GM19099 (cell line): ENCODE data around the gene ADSL.

Source experiments
- POLR2A ChIP-seq: IDR thresholded peaks from 3 replicates; pipeline ENCODE4 v1.6.1; 2011; ENCODE audit warnings: low read depth; ENCODE audit not compliant: insufficient read length; ENCODE audit errors: extremely low read depth

Gene ADSL

DNA sequence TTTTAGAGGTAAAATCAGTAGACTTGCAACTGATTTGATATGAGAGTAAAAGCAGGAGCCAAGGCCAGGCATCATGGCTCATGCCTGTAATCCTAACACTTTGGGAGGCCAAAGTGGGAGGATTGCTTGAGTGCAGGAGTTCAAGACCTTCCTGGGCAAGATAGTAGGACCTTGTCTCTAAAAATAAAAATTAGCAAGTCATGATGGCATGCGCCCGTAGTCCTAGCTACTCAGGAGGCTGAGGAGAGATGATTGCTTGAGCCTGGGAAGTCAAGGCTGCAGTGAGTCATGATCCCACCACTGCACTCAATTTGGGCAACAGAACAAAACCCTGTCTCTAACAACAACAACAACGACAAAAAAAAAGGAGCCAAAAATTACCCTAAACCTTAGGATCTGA, 37.6 kb downstream of the ADSL start:
- no peak for TF ChIP-seq POLR2A

- TF ChIP-seq POLR2A, result no peak
Observed at GRCh38 chr22:40385036-40385782, 38.9 kb downstream of the ADSL start.

GRCh38 chr22:40387746-40388145, 41.4 kb downstream of the ADSL start:
- TF ChIP-seq POLR2A, result no peak

- no peak for TF ChIP-seq POLR2A
Observed at GRCh38 chr22:40388231-40388630, 41.9 kb downstream of the ADSL start.

DNA sequence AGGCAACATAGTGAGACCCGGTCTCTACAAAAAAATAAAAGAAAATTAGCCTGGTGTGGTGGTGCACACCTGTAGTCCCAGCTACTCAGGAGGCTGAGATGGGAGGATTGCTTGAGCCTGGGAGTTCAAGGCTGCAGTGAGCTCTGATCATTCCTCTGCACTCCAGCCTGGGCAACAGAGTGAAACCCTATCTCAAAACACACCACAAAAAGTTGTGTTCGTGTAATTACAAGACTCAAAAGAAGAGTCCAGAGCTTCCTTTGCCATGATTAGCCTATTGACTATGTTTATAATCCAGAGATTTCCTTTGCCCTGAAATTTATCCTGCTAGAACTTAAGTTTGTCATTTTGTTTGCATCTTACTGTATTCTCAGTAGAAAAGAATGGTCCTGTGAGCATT, 45.1 kb downstream of the ADSL start:
- no peak for TF ChIP-seq POLR2A

- no peak for TF ChIP-seq POLR2A
Observed at GRCh38 chr22:40392618-40393017, 46.3 kb downstream of the ADSL start.

DNA sequence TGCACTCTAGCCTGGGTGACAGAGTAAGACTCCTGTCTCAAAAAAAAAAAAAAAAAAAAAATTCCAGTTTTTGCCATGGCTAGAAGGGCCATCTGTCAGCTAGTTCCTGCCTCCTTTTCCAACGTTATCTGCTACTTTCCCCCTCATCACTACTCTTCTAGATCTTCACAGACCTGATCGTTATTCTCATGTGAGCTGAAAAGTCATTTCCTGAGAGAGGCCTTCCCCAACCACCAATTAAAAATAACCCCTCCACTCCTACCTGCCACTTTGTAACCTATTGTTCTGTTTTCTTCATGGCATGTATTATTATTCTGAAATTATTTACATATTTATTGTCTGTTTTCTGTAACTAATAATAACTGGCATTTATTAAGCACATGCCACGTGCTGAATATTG, 48.3 kb downstream of the ADSL start:
- TF ChIP-seq POLR2A, result no peak

- TF ChIP-seq POLR2A, result no peak
Observed at GRCh38 chr22:40395607-40396006, 49.3 kb downstream of the ADSL start.

DNA sequence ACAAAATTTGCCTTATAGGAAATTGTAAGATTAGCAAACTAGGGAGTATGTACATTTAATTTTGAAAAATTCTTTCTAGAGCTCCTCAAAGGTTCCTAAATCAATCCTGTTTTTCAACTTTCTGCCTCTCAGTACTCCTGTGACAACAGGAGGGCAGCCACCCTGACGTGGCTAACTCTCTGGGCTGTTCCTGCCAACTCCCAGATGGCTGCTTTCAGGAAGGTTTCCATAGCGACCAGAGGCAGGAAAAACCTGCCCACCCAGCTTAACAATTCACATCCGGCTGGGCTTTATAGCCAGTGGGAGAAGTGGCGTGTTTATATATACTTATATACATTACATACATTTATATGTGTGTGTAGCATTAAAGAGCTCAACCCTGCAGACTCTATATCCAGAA, 50.6 kb downstream of the ADSL start:
- no peak for TF ChIP-seq POLR2A

GRCh38 chr22:40397396-40397795, 51.1 kb downstream of the ADSL start:
- TF ChIP-seq POLR2A, result no peak

- no peak for TF ChIP-seq POLR2A
Observed at GRCh38 chr22:40399621-40400020, 53.3 kb downstream of the ADSL start.

GRCh38 chr22:40400159-40400558, 53.9 kb downstream of the ADSL start:
- TF ChIP-seq POLR2A, result no peak

DNA sequence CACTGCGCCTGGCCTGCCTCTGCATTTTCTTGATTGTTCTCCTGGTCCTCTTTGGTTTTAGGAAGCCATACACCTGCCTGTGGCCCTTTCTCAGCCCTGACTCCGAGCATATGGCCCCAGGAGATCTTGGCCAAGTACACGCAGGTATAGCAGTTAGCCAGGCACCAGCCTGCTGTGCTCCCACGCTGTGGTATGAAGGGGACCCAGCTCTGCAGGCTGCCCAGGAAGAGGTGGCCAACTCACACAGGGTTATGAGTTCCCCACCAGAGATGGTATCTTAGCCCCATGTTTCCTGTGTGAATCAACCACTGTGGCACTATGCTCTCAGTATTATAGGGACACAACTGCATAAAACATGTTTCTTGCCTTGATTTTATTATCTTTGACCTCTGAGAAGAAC, 55.2 kb downstream of the ADSL start:
- no peak for TF ChIP-seq POLR2A

GRCh38 chr22:40401981-40402406, 55.7 kb downstream of the ADSL start:
- no peak for TF ChIP-seq POLR2A

- no peak for TF ChIP-seq POLR2A
Observed at GRCh38 chr22:40403141-40403540, 56.8 kb downstream of the ADSL start.

DNA sequence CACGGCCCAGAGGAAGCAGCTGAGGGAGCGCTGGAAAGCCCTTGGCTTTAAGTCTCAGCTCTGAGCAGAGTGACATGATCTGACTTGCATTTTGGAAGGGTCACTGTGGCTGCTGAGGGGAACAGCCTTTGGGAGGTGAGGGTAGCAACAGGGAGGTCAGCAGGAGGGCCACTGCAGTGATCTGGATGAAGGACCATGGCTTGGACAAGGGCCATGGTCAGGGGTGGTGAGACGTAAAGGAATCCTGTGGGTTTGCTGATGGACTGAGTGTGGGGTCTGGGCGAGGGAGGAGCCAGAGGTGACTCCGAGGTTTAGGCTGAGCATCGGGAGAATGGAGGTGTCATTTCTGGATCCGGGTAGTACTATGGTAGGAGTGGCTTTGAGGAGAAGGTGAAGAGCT, 57.4 kb downstream of the ADSL start:
- no peak for TF ChIP-seq POLR2A
